ENCODE results near the gene ERI2. TPM values are rescaled to one million over a fixed set of nuclear protein-coding genes. Genes with fewer than 3 reads are reported as not detected.
"Not testable (repeated sequence)": the region's sequence is repeated elsewhere in the genome, so short reads cannot be mapped to it uniquely, and the experiment has no call there.

The ERI2 gene
- total RNA-seq, 1 donor from 2014 or later = 9.0 TPM

- no peak for DNase-seq (ENCODE audit: low read depth, low spot score)
Observed at GRCh38 chr16:20766294-20766693, 40.0 kb downstream of the ERI2 start.

GRCh38 chr16:20765732-20766131, 40.5 kb downstream of the ERI2 start:
- no peak for DNase-seq (ENCODE audit: low read depth, low spot score)

GRCh38 chr16:20764448-20764847, 41.8 kb downstream of the ERI2 start:
- DNase-seq (ENCODE audit: low read depth, low spot score) = not testable (repeated sequence)

- no peak for DNase-seq (ENCODE audit: low read depth, low spot score)
Observed at GRCh38 chr16:20763461-20764232, 42.6 kb downstream of the ERI2 start, which contains the start of gene ACSM3. TSS of gene ACSM3 (plus strand) at chr16:20764014. CDS start at chr16:20770035, 6,021 bp downstream.

- DNase-seq (ENCODE audit: low read depth, low spot score) = no peak
Observed at GRCh38 chr16:20762404-20763123, 43.7 kb downstream of the ERI2 start.

GRCh38 chr16:20761175-20761574, 45.1 kb downstream of the ERI2 start:
- no peak for DNase-seq (ENCODE audit: low read depth, low spot score)

GRCh38 chr16:20760346-20760745, 45.9 kb downstream of the ERI2 start:
- no peak for DNase-seq (ENCODE audit: low read depth, low spot score)

- not testable (repeated sequence) for DNase-seq (ENCODE audit: low read depth, low spot score)
Observed at GRCh38 chr16:20755799-20756198, 50.5 kb downstream of the ERI2 start.

GRCh38 chr16:20755238-20755637, 51.0 kb downstream of the ERI2 start:
- no peak for DNase-seq (ENCODE audit: low read depth, low spot score)

- no peak for DNase-seq (ENCODE audit: low read depth, low spot score)
Observed at GRCh38 chr16:20753727-20754126, 52.5 kb downstream of the ERI2 start.

- DNase-seq (ENCODE audit: low read depth, low spot score) = no peak
Observed at GRCh38 chr16:20750558-20750957, 55.7 kb downstream of the ERI2 start.

GRCh38 chr16:20749474-20749873, 56.8 kb downstream of the ERI2 start:
- DNase-seq (ENCODE audit: low read depth, low spot score) = no peak

- DNase-seq (ENCODE audit: low read depth, low spot score) = no peak
Observed at GRCh38 chr16:20747030-20747816, 59.0 kb downstream of the ERI2 start.

- no peak for DNase-seq (ENCODE audit: low read depth, low spot score)
Observed at GRCh38 chr16:20746461-20746860, 59.8 kb downstream of the ERI2 start.

Other genes starting within 250 kb of the ERI2 start
- not detected in 2 replicates for gene ACSM2B, start 230.1 kb downstream of the ERI2 start, total RNA-seq
- gene ACSM1, start 108.8 kb downstream of the ERI2 start, total RNA-seq = under 0.01 TPM in 1 of 2 replicates, not detected in the other
- 59.7 and 87.4 TPM in 2 replicates for gene THUMPD1, start 64.7 kb downstream of the ERI2 start, total RNA-seq
- 4.7 and 14.0 TPM in 2 replicates for gene ACSM3, start 42.5 kb downstream of the ERI2 start, total RNA-seq
- gene REXO5, start 55 bp upstream of the ERI2 start, total RNA-seq = 5.5 and 6.9 TPM in 2 replicates
- 67.9 and 94.5 TPM in 2 replicates for gene DCUN1D3, start 93.9 kb upstream of the ERI2 start, total RNA-seq
- gene LYRM1, start 94.3 kb upstream of the ERI2 start, total RNA-seq = 75.0 and 107 TPM in 2 replicates